AG09309 (cell line): ENCODE measurements around the gene AK5.
"Not testable (repeated sequence)": the region's sequence is repeated elsewhere in the genome, so short reads cannot be mapped to it uniquely, and the experiment has no call there.

Source experiments
- DNase-seq: peaks from one replicate; pipeline ENCODE4 v3.0.0-alpha.2; 2010; ENCODE audit warnings: low read depth
- H3K4me3 ChIP-seq: 2 replicates; pipeline ENCODE4 v1.5.1; 2011; ENCODE audit warnings: mild to moderate bottlenecking, low read depth, low read length, moderate library complexity; ENCODE audit not compliant: control insufficient read depth
- TF ChIP-seq, protein P1 (sequence below): IDR thresholded peaks from 2 replicates; pipeline ENCODE4 v1.5.1; 2011; ENCODE audit warnings: mild to moderate bottlenecking, low read depth, low read length, inconsistent platforms; ENCODE audit not compliant: insufficient read depth, control insufficient read depth; ENCODE audit errors: missing control alignments

The AK5 gene

DNA sequence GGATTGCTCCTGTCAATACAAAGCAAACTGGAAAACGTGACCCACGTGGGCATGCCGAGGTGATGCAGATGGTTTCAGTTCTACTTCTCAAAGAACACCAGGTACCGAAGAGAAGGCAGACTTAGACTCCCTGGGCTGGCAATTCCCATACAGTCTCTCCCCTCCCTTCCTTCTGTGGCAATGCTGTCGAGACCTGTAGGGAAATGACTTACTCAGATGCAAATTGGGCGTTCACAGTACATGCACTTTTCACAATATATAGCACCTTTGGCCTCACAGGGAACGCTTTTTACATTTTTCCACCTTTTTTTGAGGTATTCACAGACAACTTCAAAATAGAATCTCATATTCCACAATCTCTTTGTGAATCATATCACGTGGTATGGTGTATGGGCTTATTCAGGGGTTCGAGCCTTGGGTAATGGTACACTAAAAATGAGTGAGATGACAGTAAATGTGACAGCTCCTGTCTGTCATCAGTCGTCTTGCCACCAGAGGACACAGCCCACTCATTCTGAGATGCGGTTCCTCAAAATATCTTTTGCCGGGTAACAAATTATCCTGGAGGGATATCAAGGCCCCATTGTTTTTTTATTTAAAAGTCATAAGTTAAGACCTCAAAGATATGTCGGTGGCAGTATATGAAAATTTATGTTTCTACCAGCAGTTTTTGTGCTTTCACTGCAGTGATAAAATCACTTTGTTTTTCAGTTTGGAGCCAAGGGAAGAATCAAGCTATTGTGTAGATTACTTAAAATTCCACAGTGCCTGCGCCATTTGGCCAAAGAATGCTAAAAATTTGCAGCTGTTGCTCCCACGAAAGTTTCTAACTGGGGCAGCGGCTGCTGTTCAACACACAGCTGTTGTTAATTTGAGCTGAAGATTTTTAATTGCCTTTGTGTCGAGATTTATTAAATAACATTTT is 232.3 kb downstream of the AK5 start:
- DNase-seq, result peak; percentile 85
- H3K4me3 ChIP-seq, result no peak overlapping the region
- TF ChIP-seq, protein P1, sequence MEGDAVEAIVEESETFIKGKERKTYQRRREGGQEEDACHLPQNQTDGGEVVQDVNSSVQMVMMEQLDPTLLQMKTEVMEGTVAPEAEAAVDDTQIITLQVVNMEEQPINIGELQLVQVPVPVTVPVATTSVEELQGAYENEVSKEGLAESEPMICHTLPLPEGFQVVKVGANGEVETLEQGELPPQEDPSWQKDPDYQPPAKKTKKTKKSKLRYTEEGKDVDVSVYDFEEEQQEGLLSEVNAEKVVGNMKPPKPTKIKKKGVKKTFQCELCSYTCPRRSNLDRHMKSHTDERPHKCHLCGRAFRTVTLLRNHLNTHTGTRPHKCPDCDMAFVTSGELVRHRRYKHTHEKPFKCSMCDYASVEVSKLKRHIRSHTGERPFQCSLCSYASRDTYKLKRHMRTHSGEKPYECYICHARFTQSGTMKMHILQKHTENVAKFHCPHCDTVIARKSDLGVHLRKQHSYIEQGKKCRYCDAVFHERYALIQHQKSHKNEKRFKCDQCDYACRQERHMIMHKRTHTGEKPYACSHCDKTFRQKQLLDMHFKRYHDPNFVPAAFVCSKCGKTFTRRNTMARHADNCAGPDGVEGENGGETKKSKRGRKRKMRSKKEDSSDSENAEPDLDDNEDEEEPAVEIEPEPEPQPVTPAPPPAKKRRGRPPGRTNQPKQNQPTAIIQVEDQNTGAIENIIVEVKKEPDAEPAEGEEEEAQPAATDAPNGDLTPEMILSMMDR, result no peak

GRCh38 chr1:77514921-77515776 is 233.3 kb downstream of the AK5 start:
- H3K4me3 ChIP-seq, result no peak overlapping the region
- peak; percentile 71 for DNase-seq
- TF ChIP-seq, protein P1, result peak; percentile 23

DNA sequence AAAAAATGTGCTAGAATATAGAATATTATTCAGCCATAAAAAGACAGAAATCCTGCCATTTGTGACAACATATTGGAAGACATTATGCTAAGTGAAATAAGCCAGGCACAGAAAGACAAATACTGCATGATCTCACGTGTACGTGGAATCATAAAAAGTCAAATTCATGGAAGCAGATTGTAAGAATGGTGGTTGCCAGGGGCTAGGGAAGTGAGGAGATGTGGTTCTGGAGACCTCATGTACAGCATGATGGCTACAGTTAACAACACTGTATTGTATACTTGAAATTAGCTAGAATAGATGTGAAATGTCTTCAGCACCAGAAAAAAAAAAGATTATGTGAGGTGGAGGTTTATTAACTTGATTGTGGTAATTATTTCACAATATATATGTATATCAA is 234.3 kb downstream of the AK5 start:
- no peak for DNase-seq
- TF ChIP-seq, protein P1, result no peak
- H3K4me3 ChIP-seq, result no peak overlapping the region

DNA sequence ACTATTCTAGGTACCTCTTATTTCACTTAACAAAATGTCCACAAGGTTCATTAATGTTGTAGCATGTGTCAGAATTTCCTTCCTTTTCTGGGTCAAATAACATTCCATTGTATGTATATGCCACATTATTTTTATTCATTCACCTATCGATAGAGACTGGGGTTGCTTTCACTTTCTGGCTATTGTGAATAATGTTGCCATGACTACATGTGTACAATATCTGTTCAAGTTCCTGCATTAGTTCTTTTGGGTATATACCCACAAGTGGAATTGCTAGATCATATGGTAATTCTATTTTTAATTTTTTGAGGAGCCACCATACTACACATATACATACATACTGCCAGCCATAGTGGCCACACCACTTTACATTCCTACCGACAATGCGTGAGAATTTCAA is 242.2 kb downstream of the AK5 start:
- no peak for DNase-seq
- no peak overlapping the region for H3K4me3 ChIP-seq
- TF ChIP-seq, protein P1, result no peak

DNA sequence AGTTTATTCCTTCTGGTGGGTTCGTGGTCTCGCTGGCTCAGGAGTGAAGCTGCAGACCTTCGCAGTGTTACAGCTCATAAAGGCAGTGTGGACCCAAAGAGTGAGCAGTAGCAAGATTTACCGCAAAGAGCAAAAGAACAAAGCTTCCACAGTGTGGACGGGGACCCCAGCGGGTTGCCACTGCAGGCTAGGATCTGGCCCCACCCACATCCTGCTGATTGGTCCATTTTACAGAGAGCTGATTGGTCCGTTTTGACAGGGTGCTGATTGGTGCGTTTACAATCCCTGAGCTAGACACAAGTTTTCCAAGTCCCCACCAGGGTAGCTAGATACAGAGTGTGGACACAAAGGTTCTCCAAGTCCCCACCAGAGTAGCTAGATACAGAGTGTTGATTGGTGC is 249.3 kb downstream of the AK5 start:
- not testable (repeated sequence) for H3K4me3 ChIP-seq, DNase-seq

- not testable (repeated sequence) for DNase-seq, H3K4me3 ChIP-seq
Observed at GRCh38 chr1:77531596-77532280, 249.9 kb downstream of the AK5 start.

DNA sequence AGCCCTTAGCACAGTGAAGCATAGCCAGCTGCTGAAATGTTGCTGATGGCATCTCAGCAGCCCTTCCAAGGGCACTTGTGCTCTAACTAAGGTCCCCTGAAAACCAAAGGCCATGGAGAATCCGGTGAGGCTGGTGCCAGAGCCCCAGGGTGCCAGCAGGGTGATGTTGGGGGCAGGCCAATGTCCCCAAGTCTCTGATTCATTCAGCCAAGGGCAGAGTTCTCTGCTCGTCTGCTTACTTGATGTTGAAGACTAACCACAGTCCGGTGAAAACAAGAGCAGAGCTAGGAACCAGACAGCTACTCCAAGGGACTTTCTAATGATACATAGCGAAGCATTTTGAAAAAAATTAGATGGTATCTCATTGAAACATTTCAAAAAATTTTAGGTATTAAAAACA is 250.8 kb downstream of the AK5 start:
- TF ChIP-seq, protein P1, result no peak
- DNase-seq, result no peak
- no peak overlapping the region for H3K4me3 ChIP-seq
